ENCODE data around the gene SLC44A4.

- TF ChIP-seq CTCF (IDR thresholded peaks at IDR 0.05) (no peak), POLR2AphosphoS5 (IDR thresholded peaks at IDR 0.05; ENCODE audit: insufficient read depth in 1 of 2, low read depth in 1 of 2) (peak in 1 of 2 donors; percentile 95)
Observed at GRCh38 chr6:31814677-31815024, 64.1 kb downstream of the SLC44A4 start.

Measured in vagina (tissue), 2 donors.